K562 (cell line): Measurements from ENCODE around the gene LRRC15. TPM values are rescaled to one million over a fixed set of nuclear protein-coding genes. Genes with fewer than 3 reads are reported as not detected.

Experiments used
- ATAC-seq: fragments of 200-7000 bp; cut with Tn5 transposase; 3 replicates; pipeline ENCODE4 v1.9.1; 2020; ENCODE audit warnings: moderate library complexity
- BruUV-seq: library from RNA; stranded (reverse); fragments of 400-500 nt; replicated peaks from 2 replicates; lab custom pipeline; 2021; lab: Mats Ljungman, UMichigan
- CTCF ChIA-PET: fragments of 300-600 bp; formaldehyde crosslinking; extraction: SDS; loops from one replicate; lab custom pipeline; 2021; ENCODE audit warnings: low intra/inter-chr PET ratio; lab: Yijun Ruan, JAX
- POLR2A ChIA-PET: fragments of 300-600, 350-650 bp; sonication (Branson Sonifier 250); formaldehyde crosslinking; extraction: SDS; loops from one replicate; lab custom pipeline; 2021; ENCODE audit warnings: antibody characterized with exemption, inconsistent platforms; lab: Yijun Ruan, JAX
- DNase-seq, 4 experiments: peaks; one replicate each; pipeline versions ENCODE4 v3.0.0 to v3.0.0-alpha.2; 2011 to 2018; ENCODE audit warnings: low spot score in 3 of 4, mixed read lengths in 3 of 4; ENCODE audit errors: extremely low read depth in 1 of 4
- FAIRE-seq: peaks from 2 replicates; lab custom pipeline; 2011; peaks lifted over from hg19 to GRCh38; lab: Jason Lieb, UNC
- H2AFZ ChIP-seq: 2 replicates; pipeline ENCODE4 v1.6.0; 2011; ENCODE audit warnings: low read depth, low read length, control low read depth, inconsistent platforms
- H3K27ac ChIP-seq: fragments of 200-600 bp; 3 replicates; pipeline ENCODE4 v1.8.0; 2011; ENCODE audit warnings: low read depth, mild to moderate bottlenecking, control low read depth, inconsistent platforms, low read length, moderate library complexity, mixed read lengths; ENCODE audit errors: extremely low read depth
- H3K27me3 ChIP-seq, 2 experiments: fragments of 300-600 bp in 1 of 2; 2 replicates in 1 of 2; 3 replicates in 1 of 2; pipeline versions ENCODE4 v1.6.0 to v1.8.0; 2011; ENCODE audit warnings: inconsistent platforms in 2 of 2, low read length in 2 of 2, mild to moderate bottlenecking in 1 of 2, mixed read lengths in 1 of 2, moderate library complexity in 1 of 2; ENCODE audit not compliant: control insufficient read depth in 2 of 2, insufficient read depth in 2 of 2
- H3K36me3 ChIP-seq: fragments of 300-600 bp; 3 replicates; pipeline ENCODE4 v1.8.0; 2011; ENCODE audit warnings: mild to moderate bottlenecking, low read length, inconsistent platforms; ENCODE audit not compliant: control insufficient read depth, insufficient read depth
- H3K4me1 ChIP-seq, 2 experiments: fragments of 200-600 bp in 1 of 2; replicated peaks in 1 of 2; 2 replicates in 1 of 2; 3 replicates in 1 of 2; pipeline versions ENCODE4 v1.5.1 to v1.8.0; 2011; ENCODE audit warnings: inconsistent platforms in 2 of 2, low read length in 2 of 2, mild to moderate bottlenecking in 1 of 2, mixed read lengths in 1 of 2, moderate library complexity in 1 of 2; ENCODE audit not compliant: control insufficient read depth in 2 of 2, insufficient read depth in 2 of 2
- H3K4me2 ChIP-seq: 2 replicates; pipeline ENCODE4 v1.6.1; 2011; ENCODE audit warnings: low read length, control low read depth, inconsistent platforms, mixed read lengths; ENCODE audit not compliant: insufficient read depth
- H3K4me3 ChIP-seq: fragments of 200-600 bp; sonication (generic), shearing (Covaris generic); 2 replicates; pipeline ENCODE4 v1.5.1; 2016; ENCODE audit warnings: control low read depth, inconsistent platforms
- H3K79me2 ChIP-seq: fragments of 200-600 bp; 3 replicates; pipeline ENCODE4 v1.8.0; 2011; ENCODE audit warnings: low read length, inconsistent platforms; ENCODE audit not compliant: control insufficient read depth, insufficient read depth
- H3K9ac ChIP-seq, 2 experiments: 2 replicates each; pipeline versions ENCODE4 v1.6.0 to v1.6.1; 2011; ENCODE audit warnings: low read depth in 2 of 2, low read length in 2 of 2, control low read depth in 1 of 2, inconsistent platforms in 1 of 2, mild to moderate bottlenecking in 1 of 2, mixed read lengths in 1 of 2; ENCODE audit not compliant: insufficient read depth in 1 of 2
- H3K9me1 ChIP-seq: one replicate; pipeline ENCODE4 v1.6.0; 2011; ENCODE audit warnings: inconsistent platforms, mild to moderate bottlenecking, low read length, moderate library complexity; ENCODE audit not compliant: control insufficient read depth, insufficient read depth
- H3K9me3 ChIP-seq: replicated peaks from 2 replicates; pipeline ENCODE4 v1.5.1; 2011; ENCODE audit warnings: low read depth, low read length, inconsistent platforms; ENCODE audit not compliant: control insufficient read depth, insufficient read depth
- H4K20me1 ChIP-seq: replicated peaks from 2 replicates; pipeline ENCODE4 v1.6.1; 2011; ENCODE audit warnings: low read length, inconsistent platforms, mixed read lengths; ENCODE audit not compliant: control insufficient read depth, insufficient read depth
- DMBX1 ChIP-seq: fragments of 250-450 bp; sonication (Bioruptor Pico); IDR thresholded peaks from 2 replicates; pipeline ENCODE4 v1.8.0; 2022; ENCODE audit warnings: inconsistent platforms, mild to moderate bottlenecking, moderate library complexity, borderline replicate concordance
- HSF4 ChIP-seq: fragments of 250-450 bp; sonication (Bioruptor Pico); IDR thresholded peaks from 2 replicates; pipeline ENCODE4 v2.1.2; 2022; ENCODE audit warnings: mild to moderate bottlenecking, moderate library complexity, borderline replicate concordance
- ILK ChIP-seq: fragments of 450-650 bp; IDR thresholded peaks from 2 replicates; pipeline ENCODE4 v1.6.1; 2016; ENCODE audit warnings: missing genetic modification characterization, low read depth, mild to moderate bottlenecking, missing compliant biosample characterization, moderate library complexity, borderline replicate concordance
- KLF6 ChIP-seq: fragments of 250-450 bp; sonication (Bioruptor Pico); IDR thresholded peaks from 2 replicates; pipeline ENCODE4 v1.4.0; 2020; ENCODE audit warnings: mild to moderate bottlenecking, moderate library complexity, borderline replicate concordance
- NR2C2 ChIP-seq, 2 experiments: fragments of 200-800 bp in 1 of 2; sonication (Bioruptor generic) in 1 of 2; sonication (generic) in 1 of 2; formaldehyde crosslinking in 1 of 2; IDR thresholded peaks; 2 replicates each; pipeline versions ENCODE4 v1.6.1 to v1.8.0; 2016 to 2022; ENCODE audit warnings: mild to moderate bottlenecking in 1 of 2, missing compliant biosample characterization in 1 of 2, missing genetic modification characterization in 1 of 2, missing genetic modification reagents in 1 of 2
- RAD21 ChIP-seq, 2 experiments: fragments of 250-450 bp in 1 of 2; fragments of 450-650 bp in 1 of 2; sonication (Bioruptor Pico) in 1 of 2; formaldehyde crosslinking in 1 of 2; IDR thresholded peaks in 1 of 2; conservative IDR thresholded peaks in 1 of 2; 2 replicates each; pipeline versions ENCODE4 v1.4.0 to v1.8.0; 2020 to 2022; ENCODE audit warnings: mild to moderate bottlenecking in 2 of 2, moderate library complexity in 1 of 2
- TAF15 ChIP-seq: fragments of 200-400 bp; formaldehyde crosslinking; IDR thresholded peaks from 2 replicates; pipeline ENCODE4 v1.6.1; 2017; ENCODE audit warnings: mild to moderate bottlenecking, low read depth, low read length, moderate library complexity
- TGIF2 ChIP-seq: sonication (generic); formaldehyde crosslinking; IDR thresholded peaks from 2 replicates; pipeline ENCODE4 v1.8.1; 2022; ENCODE audit warnings: mild to moderate bottlenecking, missing genetic modification reagents, moderate library complexity
- ZFPM2 ChIP-seq: fragments of 250-450 bp; sonication (Bioruptor Pico); IDR thresholded peaks from 2 replicates; pipeline ENCODE4 v1.5.1; 2022; ENCODE audit warnings: mild to moderate bottlenecking
- ZKSCAN8 ChIP-seq: fragments of 200-800 bp; sonication (Bioruptor generic); IDR thresholded peaks from 2 replicates; pipeline ENCODE4 v1.6.1; 2016; ENCODE audit warnings: missing genetic modification characterization, missing compliant biosample characterization
- ZNF511 ChIP-seq: sonication (generic); formaldehyde crosslinking; IDR thresholded peaks from 2 replicates; pipeline ENCODE4 v1.8.0; 2022; ENCODE audit warnings: mild to moderate bottlenecking, missing genetic modification reagents
- ZNF551 ChIP-seq: fragments of 250-450 bp; sonication (Bioruptor Pico); IDR thresholded peaks from 2 replicates; pipeline ENCODE4 v1.5.0; 2021; ENCODE audit warnings: mild to moderate bottlenecking, moderate library complexity
- ZNF75A ChIP-seq: fragments of 450-650 bp; formaldehyde crosslinking; IDR thresholded peaks from 2 replicates; pipeline ENCODE4 v1.4.0; 2020; ENCODE audit warnings: mild to moderate bottlenecking
- WGBS: fragments of 100-300 bp; shearing (Covaris generic); methylation state at CpG from one replicate; pipeline ENCODE4 v1.1.6; 2016; ENCODE audit warnings: low coverage, mixed read lengths; ENCODE audit not compliant: insufficient coverage; ENCODE audit errors: missing lambda C conversion rate; 5-methylcytosine and 5-hydroxymethylcytosine counted together
- in situ Hi-C: fragments of 300-500 bp; cut with MboI; formaldehyde crosslinking; loops from 4 replicates; pipeline ENCODE4 v1.15.0; 2018; ENCODE audit warnings: inconsistent platforms, mixed read lengths
- intact Hi-C: fragments of 100-400 bp; cut with micrococcal nuclease; formaldehyde crosslinking; loops from 2 replicates; pipeline ENCODE4 v1.14.2; 2022
- polyA plus RNA-seq, 8 experiments: library from polyadenylated mRNA; depleted of rRNA in 4 of 8; stranded (reverse) in 5 of 8; unstranded in 3 of 8; fragments of >200 nt; fragmentation: Nextera tagmentation in 2 of 8; fragmentation: Illumina TruSeq in 1 of 8; extraction: Ambion mirVana in 2 of 8; extraction: Trizol in 1 of 8; gene quantifications; 2 replicates each; pipeline versions ENCODE4 v1.2.1 to v1.2.3, GENCODE V29; 2011 to 2014; ENCODE audit warnings: inconsistent platforms in 1 of 8, missing spikeins in 1 of 8
- total RNA-seq, 7 experiments: library from RNA; depleted of rRNA in 6 of 7; stranded (reverse); fragments of >200 nt in 6 of 7; fragmentation: Illumina TruSeq in 2 of 7; extraction: Trizol in 2 of 7; gene quantifications; 2 replicates each; pipeline versions ENCODE4 v1.2.1 to v1.2.3, GENCODE V29; 2011 to 2021; ENCODE audit warnings: low replicate concordance in 1 of 7
- TF ChIP-seq, protein P1 (sequence below): fragments of 450-650 bp; formaldehyde crosslinking; IDR thresholded peaks from 2 replicates; pipeline ENCODE4 v1.4.0; 2020; ENCODE audit warnings: mild to moderate bottlenecking
- TF ChIP-seq, protein P2 (sequence below): sonication (generic); formaldehyde crosslinking; IDR thresholded peaks from 2 replicates; pipeline ENCODE4 v1.8.1; 2023; ENCODE audit warnings: mild to moderate bottlenecking, missing genetic modification reagents

Gene LRRC15
- total and polyA plus RNA-seq, 9 of the 15 experiments (the other 6 are each of a cell fraction or from before 2014, with no cell fraction given), result not detected

GRCh38 chr3:194333212-194333980, 36.1 kb downstream of the LRRC15 start:
- ATAC-seq (peak; percentile 97), FAIRE-seq (no peak), DNase-seq (peak; percentile 79 to 91 (median 86))
- peak overlapping the region; percentile 74 for H3K4me2 ChIP-seq
- H3K9me3 ChIP-seq, result no peaks in the 10 kb centered on the region
- no peaks in the 10 kb centered on the region for H3K9me1 ChIP-seq
- peak overlapping the region; percentile 20 to 88; a peak in 3 of 4 replicates for H3K9ac ChIP-seq
- no TSS peak for BruUV-seq
- ChIA-PET CTCF (interaction anchor here (0.7 to 2.3 kb wide), 7 partner anchors 10 to 712 kb away, joined by 3 to 19 read pairs (median 3); no protein-coding TSS in a partner anchor), POLR2A (interaction anchor here (0.6 to 1.0 kb wide), 6 partner anchors 11 to 574 kb away, joined by 3 read pairs; no protein-coding TSS in a partner anchor)
- H3K79me2 ChIP-seq, result no peaks in the 10 kb centered on the region
- H2AFZ ChIP-seq, result peak overlapping the region; percentile 81
- in situ Hi-C loops (loop anchor here (10.0 to 25.0 kb wide), 2 partner anchors 251 to 1871 kb away; no protein-coding TSS in a partner anchor), intact Hi-C loops (loop anchor here (1.0 to 10.0 kb wide), 7 partner anchors 71 to 931 kb away; partner anchors contain the start of genes LSG1 and TMEM44)
- peak overlapping the region; percentile 37 for H3K4me3 ChIP-seq
- H3K27ac ChIP-seq, result no peak overlapping the region
- no peaks in the 10 kb centered on the region for H3K36me3 ChIP-seq
- WGBS, result under 1% methylated on average over 68 of the region's 69 CpGs
- H4K20me1 ChIP-seq, result no peaks in the 10 kb centered on the region
- H3K4me1 ChIP-seq, result peaks cover 3 to 23% of the 10 kb centered on the region in 2 experiments; a peak in 4 of 5 replicates
- peaks cover 22 to 65% of the 10 kb centered on the region in 2 experiments for H3K27me3 ChIP-seq
- no peak for TF ChIP-seq HSF4 (CRISPR knock-in tag)
- TF ChIP-seq TGIF2 (CRISPR knock-in tag), result no peak
- TF ChIP-seq ZNF551 (CRISPR knock-in tag), result no peak
- no peak for TF ChIP-seq ZNF75A
- no peak for TF ChIP-seq ZKSCAN8 (CRISPR knock-in tag)
- TF ChIP-seq, protein P1, sequence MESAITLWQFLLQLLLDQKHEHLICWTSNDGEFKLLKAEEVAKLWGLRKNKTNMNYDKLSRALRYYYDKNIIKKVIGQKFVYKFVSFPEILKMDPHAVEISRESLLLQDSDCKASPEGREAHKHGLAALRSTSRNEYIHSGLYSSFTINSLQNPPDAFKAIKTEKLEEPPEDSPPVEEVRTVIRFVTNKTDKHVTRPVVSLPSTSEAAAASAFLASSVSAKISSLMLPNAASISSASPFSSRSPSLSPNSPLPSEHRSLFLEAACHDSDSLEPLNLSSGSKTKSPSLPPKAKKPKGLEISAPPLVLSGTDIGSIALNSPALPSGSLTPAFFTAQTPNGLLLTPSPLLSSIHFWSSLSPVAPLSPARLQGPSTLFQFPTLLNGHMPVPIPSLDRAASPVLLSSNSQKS (CRISPR knock-in tag), result no peak
- no peak for TF ChIP-seq ILK (tag)
- TF ChIP-seq KLF6, result no peak
- no peak for TF ChIP-seq ZFPM2
- peak; percentile 19; the same call in 1 of the 2 replicates for TF ChIP-seq NR2C2 (CRISPR knock-in tag; IDR thresholded peaks at IDR 0.05)
- TF ChIP-seq NR2C2 (tag; IDR thresholded peaks at IDR 0.05), result 0 out of 2 replicates have a peak, but pooled peaks have one; percentile 46
- TF ChIP-seq RAD21 (CRISPR knock-in tag; conservative IDR thresholded peaks at IDR 0.05 in 1 of 2, IDR thresholded peaks at IDR 0.05 in 1 of 2), result peak; percentile 97 to 98
- no peak for TF ChIP-seq TAF15
- TF ChIP-seq, protein P2, sequence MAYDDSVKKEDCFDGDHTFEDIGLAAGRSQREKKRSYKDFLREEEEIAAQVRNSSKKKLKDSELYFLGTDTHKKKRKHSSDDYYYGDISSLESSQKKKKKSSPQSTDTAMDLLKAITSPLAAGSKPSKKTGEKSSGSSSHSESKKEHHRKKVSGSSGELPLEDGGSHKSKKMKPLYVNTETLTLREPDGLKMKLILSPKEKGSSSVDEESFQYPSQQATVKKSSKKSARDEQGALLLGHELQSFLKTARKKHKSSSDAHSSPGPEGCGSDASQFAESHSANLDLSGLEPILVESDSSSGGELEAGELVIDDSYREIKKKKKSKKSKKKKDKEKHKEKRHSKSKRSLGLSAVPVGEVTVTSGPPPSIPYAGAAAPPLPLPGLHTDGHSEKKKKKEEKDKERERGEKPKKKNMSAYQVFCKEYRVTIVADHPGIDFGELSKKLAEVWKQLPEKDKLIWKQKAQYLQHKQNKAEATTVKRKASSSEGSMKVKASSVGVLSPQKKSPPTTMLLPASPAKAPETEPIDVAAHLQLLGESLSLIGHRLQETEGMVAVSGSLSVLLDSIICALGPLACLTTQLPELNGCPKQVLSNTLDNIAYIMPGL (CRISPR knock-in tag), result peak; percentile 81; the same call in 1 of the 2 replicates
- TF ChIP-seq DMBX1 (CRISPR knock-in tag), result no peak
- TF ChIP-seq ZNF511 (CRISPR knock-in tag), result no peak; the same call in 1 of the 2 replicates
